ENCODE data around the gene CCL26. TPM values are rescaled to one million over a fixed set of nuclear protein-coding genes. Genes with fewer than 3 reads are reported as not detected.

Gene CCL26
- total and polyA plus RNA-seq, 9 of the 15 experiments (the other 6 are each of a cell fraction or from before 2014, with no cell fraction given): 2.3 to 26.8 (median 8.4) TPM

DNA sequence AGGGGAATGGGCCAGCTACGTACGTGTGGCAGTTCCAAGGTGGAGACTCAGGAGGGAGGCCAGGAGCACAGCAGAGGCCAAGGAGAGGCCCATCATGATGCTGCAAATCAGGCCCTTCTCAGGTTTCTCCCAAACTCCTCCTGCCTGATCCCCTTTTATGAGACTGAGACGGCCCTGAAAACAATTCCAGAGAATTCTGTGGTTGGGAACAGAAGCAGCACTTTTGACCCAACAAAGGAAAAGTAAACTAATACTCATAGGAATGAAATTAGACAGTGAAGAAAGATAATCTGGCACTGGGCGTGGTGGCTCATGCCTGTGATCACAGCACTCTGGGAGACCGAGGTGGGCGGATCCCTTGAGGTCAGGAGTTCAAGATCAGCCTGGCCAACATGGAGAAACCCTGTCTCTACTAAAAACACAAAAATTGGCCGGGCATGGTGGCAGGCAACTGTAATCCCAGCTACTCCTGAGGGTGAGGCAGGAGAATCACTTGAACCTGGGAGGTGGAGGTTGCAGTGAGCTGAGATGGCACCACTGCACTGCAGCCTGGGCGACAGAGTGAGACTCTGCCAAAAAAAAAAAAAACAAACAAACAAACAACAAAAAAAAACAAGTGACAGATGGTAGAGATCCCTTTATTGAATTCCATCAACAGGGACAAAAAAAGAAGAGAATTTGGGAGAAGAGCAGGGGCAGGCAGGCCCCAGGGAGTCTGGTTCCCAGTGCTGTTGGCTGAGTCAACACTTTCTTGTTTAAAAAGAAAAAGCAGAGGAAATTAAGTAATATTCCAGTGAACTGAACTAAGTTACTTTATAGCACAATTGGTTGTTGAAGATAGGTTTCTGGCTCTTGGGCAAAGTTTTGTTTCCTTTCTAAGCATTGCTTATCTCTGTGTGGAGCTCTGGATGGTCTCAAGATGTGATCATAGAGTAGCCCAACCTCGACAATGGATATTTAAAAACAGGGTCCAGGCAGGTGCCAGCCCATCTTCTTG is at the start of gene CCL26 (continued):
- TF ChIP-seq, protein P1, sequence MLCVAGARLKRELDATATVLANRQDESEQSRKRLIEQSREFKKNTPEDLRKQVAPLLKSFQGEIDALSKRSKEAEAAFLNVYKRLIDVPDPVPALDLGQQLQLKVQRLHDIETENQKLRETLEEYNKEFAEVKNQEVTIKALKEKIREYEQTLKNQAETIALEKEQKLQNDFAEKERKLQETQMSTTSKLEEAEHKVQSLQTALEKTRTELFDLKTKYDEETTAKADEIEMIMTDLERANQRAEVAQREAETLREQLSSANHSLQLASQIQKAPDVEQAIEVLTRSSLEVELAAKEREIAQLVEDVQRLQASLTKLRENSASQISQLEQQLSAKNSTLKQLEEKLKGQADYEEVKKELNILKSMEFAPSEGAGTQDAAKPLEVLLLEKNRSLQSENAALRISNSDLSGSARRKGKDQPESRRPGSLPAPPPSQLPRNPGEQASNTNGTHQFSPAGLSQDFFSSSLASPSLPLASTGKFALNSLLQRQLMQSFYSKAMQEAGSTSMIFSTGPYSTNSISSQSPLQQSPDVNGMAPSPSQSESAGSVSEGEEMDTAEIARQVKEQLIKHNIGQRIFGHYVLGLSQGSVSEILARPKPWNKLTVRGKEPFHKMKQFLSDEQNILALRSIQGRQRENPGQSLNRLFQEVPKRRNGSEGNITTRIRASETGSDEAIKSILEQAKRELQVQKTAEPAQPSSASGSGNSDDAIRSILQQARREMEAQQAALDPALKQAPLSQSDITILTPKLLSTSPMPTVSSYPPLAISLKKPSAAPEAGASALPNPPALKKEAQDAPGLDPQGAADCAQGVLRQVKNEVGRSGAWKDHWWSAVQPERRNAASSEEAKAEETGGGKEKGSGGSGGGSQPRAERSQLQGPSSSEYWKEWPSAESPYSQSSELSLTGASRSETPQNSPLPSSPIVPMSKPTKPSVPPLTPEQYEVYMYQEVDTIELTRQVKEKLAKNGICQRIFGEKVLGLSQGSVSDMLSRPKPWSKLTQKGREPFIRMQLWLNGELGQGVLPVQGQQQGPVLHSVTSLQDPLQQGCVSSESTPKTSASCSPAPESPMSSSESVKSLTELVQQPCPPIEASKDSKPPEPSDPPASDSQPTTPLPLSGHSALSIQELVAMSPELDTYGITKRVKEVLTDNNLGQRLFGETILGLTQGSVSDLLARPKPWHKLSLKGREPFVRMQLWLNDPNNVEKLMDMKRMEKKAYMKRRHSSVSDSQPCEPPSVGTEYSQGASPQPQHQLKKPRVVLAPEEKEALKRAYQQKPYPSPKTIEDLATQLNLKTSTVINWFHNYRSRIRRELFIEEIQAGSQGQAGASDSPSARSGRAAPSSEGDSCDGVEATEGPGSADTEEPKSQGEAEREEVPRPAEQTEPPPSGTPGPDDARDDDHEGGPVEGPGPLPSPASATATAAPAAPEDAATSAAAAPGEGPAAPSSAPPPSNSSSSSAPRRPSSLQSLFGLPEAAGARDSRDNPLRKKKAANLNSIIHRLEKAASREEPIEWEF (CRISPR knock-in tag; IDR thresholded peaks at IDR 0.05): no peak
- TF ChIP-seq BRF1 (IDR thresholded peaks at IDR 0.05; ENCODE audit: borderline replicate concordance, extremely low read depth, insufficient read length): no peak
- no peak for TF ChIP-seq ZNF696 (CRISPR knock-in tag; conservative IDR thresholded peaks at IDR 0.05)
- no peak for TF ChIP-seq XRCC5 (IDR thresholded peaks at IDR 0.05; ENCODE audit: low read depth, low read length)
- peak; percentile 47 for TF ChIP-seq CXXC5 (CRISPR knock-in tag; IDR thresholded peaks at IDR 0.05)
- no peak for TF ChIP-seq ZNF79 (CRISPR knock-in tag; IDR thresholded peaks at IDR 0.05; ENCODE audit: low read depth)
- TF ChIP-seq, protein P2, sequence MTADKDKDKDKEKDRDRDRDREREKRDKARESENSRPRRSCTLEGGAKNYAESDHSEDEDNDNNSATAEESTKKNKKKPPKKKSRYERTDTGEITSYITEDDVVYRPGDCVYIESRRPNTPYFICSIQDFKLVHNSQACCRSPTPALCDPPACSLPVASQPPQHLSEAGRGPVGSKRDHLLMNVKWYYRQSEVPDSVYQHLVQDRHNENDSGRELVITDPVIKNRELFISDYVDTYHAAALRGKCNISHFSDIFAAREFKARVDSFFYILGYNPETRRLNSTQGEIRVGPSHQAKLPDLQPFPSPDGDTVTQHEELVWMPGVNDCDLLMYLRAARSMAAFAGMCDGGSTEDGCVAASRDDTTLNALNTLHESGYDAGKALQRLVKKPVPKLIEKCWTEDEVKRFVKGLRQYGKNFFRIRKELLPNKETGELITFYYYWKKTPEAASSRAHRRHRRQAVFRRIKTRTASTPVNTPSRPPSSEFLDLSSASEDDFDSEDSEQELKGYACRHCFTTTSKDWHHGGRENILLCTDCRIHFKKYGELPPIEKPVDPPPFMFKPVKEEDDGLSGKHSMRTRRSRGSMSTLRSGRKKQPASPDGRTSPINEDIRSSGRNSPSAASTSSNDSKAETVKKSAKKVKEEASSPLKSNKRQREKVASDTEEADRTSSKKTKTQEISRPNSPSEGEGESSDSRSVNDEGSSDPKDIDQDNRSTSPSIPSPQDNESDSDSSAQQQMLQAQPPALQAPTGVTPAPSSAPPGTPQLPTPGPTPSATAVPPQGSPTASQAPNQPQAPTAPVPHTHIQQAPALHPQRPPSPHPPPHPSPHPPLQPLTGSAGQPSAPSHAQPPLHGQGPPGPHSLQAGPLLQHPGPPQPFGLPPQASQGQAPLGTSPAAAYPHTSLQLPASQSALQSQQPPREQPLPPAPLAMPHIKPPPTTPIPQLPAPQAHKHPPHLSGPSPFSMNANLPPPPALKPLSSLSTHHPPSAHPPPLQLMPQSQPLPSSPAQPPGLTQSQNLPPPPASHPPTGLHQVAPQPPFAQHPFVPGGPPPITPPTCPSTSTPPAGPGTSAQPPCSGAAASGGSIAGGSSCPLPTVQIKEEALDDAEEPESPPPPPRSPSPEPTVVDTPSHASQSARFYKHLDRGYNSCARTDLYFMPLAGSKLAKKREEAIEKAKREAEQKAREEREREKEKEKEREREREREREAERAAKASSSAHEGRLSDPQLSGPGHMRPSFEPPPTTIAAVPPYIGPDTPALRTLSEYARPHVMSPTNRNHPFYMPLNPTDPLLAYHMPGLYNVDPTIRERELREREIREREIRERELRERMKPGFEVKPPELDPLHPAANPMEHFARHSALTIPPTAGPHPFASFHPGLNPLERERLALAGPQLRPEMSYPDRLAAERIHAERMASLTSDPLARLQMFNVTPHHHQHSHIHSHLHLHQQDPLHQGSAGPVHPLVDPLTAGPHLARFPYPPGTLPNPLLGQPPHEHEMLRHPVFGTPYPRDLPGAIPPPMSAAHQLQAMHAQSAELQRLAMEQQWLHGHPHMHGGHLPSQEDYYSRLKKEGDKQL (CRISPR knock-in tag; IDR thresholded peaks at IDR 0.05; ENCODE audit: borderline replicate concordance): no peak
- no peak; the same call in 1 of the 2 replicates for TF ChIP-seq CBX1 (IDR thresholded peaks at IDR 0.05; ENCODE audit: low read depth)
- no peak for TF ChIP-seq MECOM (CRISPR knock-in tag; IDR thresholded peaks at IDR 0.05)
- no peak for TF ChIP-seq XRCC3 (IDR thresholded peaks at IDR 0.05)
- TF ChIP-seq THRAP3 (IDR thresholded peaks at IDR 0.05; ENCODE audit: borderline replicate concordance): no peak
- TF ChIP-seq, protein P3, sequence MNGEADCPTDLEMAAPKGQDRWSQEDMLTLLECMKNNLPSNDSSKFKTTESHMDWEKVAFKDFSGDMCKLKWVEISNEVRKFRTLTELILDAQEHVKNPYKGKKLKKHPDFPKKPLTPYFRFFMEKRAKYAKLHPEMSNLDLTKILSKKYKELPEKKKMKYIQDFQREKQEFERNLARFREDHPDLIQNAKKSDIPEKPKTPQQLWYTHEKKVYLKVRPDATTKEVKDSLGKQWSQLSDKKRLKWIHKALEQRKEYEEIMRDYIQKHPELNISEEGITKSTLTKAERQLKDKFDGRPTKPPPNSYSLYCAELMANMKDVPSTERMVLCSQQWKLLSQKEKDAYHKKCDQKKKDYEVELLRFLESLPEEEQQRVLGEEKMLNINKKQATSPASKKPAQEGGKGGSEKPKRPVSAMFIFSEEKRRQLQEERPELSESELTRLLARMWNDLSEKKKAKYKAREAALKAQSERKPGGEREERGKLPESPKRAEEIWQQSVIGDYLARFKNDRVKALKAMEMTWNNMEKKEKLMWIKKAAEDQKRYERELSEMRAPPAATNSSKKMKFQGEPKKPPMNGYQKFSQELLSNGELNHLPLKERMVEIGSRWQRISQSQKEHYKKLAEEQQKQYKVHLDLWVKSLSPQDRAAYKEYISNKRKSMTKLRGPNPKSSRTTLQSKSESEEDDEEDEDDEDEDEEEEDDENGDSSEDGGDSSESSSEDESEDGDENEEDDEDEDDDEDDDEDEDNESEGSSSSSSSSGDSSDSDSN (IDR thresholded peaks at IDR 0.05; ENCODE audit: borderline replicate concordance in 1 of 2, low read depth in 2 of 2, low read length in 2 of 2): no peak
- no peak for TF ChIP-seq GABPB1 (CRISPR knock-in tag; IDR thresholded peaks at IDR 0.05)
